Head of caudate nucleus (tissue), 42 donors: ENCODE results near the gene FCRL6.

ENCODE experiments used
- DNase-seq, 42 donors: peaks; one replicate each; pipeline versions ENCODE4 v3.0.0 to v3.0.0-alpha.2; 2020 to 2021; ENCODE audit warnings: mixed read lengths in 7 of 42
- intact Hi-C: fragments of 100-400 bp; cut with DNase I; formaldehyde crosslinking; loops from one replicate; pipeline ENCODE4 v1.15.0; 2022

Gene FCRL6

DNA sequence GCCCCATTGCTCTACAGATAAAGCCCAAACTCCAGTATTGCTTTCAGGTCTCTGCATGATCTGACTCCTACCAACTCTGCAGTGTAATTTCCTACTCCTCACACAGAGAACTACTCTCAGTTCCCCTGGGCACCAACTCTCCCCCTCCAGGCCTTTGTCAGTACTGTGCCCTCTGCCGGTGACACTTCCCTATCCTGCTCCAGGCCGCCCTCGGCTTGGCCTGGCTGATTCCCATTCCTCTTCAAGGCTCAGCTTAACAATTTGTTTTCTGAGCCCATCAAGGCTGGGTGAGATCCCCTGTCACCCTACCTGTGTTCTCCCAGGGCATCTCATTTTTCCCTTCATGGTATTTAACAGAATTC lies 27.1 kb downstream of the FCRL6 start:
- DNase-seq = peak in 40 of 42 donors; percentile 8 to 72 (median 40)
- intact Hi-C loops = no loop called here

DNA sequence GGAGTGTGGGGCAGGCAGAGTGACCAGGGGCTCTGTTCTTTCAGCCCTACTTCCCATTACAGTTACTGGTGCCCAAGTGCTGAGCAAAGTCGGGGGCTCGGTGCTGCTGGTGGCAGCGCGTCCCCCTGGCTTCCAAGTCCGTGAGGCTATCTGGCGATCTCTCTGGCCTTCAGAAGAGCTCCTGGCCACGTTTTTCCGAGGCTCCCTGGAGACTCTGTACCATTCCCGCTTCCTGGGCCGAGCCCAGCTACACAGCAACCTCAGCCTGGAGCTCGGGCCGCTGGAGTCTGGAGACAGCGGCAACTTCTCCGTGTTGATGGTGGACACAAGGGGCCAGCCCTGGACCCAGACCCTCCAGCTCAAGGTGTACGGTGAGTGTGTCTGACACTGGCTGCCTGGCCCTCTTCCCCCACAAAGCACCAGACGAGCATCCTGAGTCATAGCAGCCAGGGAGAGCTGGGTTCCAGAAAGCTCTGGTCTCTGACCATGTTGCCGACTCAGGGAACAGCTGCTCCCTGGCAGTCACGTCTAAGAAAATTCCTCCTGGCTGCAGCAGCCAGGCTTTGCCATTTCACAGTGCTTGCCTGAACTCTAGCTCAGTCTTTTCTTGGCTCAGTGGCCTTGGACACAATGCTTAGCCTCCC lies 27.8 kb downstream of the FCRL6 start:
- intact Hi-C loops = no loop called here
- no peak for DNase-seq

DNA sequence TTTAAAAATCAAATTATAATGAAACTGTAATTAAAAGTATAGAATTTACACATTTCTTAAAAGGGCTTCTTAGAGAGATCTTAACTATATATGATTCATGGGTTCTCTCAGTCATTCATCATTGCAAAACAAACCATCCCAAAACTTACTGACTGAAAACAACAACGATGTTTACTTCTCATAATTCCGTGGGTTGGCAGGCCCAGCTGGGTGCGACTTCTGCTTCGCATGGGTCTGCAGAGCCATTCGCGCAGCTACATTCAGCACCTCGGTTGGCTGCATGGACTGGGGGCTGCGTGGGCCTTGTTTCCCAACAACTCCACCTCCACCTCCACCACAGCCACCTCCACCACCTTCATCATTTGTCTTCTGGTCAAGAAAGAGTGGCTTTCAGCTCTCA lies 28.6 kb downstream of the FCRL6 start:
- intact Hi-C loops = no loop called here
- no peak for DNase-seq

DNA sequence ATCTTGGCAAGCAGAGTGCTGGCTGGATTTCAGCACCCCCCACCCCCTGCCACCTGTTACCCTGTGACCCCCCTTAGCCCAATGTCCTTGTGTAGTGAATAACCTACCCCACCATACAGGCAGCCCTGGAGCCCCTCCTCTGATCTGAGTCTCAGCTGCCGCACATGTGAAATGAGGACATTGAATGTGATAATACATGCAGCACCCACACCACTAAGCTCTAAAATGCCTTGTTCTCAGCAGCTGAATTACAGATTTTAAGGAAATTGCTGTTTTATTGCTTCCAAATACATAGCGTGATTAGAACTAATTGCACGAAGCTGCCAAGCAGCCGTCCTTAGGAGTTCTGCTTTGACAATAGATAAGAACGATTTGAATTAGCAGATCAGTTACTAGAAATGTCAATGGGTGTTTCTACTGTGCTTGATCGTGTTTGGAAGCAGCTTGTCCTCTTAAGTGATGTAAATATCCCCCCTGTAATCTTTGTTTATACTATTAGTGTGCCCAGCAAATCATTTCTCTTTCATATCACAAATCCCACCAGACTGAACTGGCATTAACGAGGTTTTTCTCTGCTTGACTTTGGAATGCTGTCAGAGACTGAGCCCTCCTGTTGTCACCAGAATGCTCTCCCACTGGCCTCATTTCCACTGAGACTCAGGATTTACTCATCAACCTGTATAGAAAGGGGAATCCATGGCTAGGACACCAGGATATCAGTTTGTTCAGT lies 29.4 kb downstream of the FCRL6 start:
- intact Hi-C loops = no loop called here
- DNase-seq = no peak

DNA sequence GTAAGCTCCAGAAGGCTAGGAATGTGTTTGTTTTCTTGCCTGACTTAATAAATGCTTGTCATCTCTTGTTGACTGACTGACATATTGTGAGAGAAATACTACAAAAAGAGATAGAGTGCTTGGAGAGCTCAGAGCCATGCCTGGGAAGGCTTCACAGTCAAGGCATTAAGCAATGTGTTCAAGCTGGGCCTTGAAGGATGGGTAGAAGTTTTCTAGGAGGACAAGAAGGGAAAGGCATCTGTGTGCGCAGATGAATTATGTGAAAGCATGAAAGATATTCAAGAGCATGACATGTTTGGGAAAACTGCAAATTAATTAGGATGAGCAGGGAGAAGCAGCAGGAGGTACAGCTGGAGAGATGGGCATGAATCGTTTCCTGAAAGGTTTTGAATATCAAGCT lies 30.1 kb downstream of the FCRL6 start:
- intact Hi-C loops = no loop called here
- DNase-seq = no peak

DNA sequence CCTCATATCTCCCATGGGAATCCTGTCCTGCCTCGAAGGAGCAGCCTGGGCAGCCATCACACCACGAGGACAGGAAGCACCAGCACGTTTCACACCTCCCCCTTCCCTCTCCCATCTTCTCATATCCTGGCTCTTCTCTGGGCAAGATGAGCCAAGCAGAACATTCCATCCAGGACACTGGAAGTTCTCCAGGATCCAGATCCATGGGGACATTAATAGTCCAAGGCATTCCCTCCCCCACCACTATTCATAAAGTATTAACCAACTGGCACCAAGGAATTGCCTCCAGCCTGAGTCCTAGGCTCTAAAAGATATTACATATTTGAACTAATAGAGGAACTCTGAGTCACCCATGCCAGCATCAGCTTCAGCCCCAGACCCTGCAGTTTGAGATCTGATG lies 33.2 kb downstream of the FCRL6 start:
- DNase-seq = no peak
- intact Hi-C loops = no loop called here

DNA sequence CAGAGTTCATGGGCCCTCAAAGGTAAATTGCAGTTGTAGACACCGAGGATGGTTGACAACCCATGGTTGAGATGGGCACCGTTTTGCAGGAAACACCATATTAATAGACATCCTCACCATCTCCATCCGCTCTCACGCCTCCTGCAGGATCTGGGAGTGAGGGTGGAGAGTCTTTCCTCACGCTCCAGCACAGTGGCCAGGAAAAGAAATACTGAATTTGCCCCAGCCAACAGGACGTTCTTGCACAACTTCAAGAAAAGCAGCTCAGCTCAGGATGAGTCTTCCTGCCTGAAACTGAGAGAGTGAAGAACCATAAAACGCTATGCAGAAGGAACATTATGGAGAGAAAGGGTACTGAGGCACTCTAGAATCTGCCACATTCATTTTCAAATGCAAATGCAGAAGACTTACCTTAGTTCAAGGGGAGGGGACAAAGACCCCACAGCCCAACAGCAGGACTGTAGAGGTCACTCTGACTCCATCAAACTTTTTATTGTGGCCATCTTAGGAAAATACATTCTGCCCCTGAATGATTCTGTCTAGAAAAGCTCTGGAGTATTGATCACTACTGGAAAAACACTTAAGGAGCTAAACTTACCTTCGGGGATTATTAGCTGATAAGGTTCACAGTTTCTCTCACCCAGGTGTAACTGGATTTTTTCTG lies 33.8 kb downstream of the FCRL6 start:
- intact Hi-C loops = no loop called here
- DNase-seq = no peak

DNA sequence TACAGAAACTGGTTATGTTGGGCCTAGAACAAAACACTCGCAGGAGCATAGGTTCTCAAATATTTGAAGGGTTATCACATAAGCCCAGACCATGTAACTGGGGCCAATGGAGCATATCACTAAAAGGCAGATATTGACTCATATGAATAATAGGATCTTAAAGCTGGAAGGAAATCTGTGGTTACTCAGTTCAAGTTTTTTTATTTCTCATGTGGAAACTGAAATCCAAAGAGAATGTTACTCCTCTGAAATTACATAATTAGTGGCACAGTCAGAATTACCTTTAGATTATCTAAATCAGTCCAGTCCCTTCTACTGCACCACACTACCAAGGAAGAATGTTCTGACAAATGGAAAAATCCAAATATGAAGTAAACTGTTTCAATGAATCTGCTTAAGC lies 36.6 kb downstream of the FCRL6 start:
- intact Hi-C loops = no loop called here

DNA sequence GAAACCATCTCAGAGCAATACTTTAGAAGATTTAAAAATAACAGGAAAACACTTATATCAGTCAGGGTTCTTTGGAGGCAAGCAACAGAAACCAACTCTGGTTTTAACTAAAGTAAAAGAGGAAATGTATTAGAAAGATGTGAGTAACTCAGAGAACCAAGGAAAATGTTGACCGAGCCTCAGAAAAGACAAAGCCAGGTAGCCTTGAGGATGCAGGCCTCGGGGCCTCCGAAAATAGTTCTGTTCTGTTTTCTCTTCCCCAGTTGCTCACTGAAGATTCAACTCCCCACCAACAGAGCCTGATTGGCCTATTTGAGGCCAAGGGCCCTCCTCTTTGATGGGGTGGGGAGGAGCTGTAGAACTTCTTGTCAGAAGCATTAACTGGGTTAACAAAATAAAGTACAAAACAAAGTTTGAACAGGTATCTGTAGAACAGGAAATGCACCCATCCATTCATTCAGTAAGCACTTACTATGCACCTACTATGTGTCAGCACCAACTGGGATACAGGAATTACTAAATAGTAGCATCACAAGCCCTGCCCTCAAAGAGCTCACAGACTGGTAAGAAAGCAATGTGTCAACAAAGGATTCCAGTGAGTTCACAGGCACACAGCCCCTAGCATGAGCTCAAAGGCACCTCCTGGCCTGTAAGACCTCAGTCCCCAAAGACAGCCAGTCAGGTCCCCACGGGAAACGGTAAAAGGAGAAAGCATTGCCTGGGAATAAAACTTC lies 37.1 kb downstream of the FCRL6 start:
- no peak for DNase-seq
- intact Hi-C loops = no loop called here

More for the DNA sequence above, 36.6 kb downstream of the FCRL6 start:
- no peak for DNase-seq

DNA sequence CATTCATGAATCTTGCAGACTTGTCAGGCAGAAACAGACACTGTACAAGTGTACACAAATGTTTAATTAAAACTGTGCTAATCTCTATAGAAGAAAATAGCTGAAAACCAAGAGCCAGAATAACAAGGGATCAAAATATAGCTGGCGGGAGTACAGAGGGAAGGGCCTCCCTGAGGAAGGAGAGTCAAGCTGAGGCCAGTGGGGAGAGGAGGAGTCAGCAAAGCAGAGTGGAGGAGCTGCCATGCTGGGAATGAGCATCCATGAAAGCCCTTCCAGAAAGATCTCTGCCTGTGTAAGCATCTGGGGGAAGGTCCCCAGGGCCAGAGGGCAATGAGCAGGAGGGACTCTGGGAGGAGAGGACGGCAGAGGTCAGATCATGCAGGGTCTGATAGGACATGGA lies 39.6 kb downstream of the FCRL6 start:
- intact Hi-C loops = no loop called here
- DNase-seq = no peak

DNA sequence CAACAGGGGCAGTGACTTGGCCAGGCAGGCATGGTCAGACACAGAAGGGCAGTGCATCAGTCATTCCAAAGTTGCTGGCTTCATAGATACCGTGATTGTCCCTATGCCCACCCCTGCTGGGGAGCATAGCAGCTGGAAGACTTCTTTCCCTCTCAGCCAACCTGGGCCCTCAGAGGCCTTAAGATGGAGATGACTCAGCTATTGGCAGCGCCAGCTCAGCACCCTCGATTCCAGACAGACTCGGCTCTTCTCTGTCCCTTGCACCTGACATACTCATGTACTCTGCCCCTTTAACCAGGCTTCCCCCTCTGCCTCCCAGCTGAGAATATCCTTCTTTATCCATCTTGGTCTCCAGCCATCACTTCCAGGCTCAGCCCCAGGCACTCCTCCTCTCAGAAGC lies 41.3 kb downstream of the FCRL6 start:
- DNase-seq = no peak
- intact Hi-C loops = no loop called here

DNA sequence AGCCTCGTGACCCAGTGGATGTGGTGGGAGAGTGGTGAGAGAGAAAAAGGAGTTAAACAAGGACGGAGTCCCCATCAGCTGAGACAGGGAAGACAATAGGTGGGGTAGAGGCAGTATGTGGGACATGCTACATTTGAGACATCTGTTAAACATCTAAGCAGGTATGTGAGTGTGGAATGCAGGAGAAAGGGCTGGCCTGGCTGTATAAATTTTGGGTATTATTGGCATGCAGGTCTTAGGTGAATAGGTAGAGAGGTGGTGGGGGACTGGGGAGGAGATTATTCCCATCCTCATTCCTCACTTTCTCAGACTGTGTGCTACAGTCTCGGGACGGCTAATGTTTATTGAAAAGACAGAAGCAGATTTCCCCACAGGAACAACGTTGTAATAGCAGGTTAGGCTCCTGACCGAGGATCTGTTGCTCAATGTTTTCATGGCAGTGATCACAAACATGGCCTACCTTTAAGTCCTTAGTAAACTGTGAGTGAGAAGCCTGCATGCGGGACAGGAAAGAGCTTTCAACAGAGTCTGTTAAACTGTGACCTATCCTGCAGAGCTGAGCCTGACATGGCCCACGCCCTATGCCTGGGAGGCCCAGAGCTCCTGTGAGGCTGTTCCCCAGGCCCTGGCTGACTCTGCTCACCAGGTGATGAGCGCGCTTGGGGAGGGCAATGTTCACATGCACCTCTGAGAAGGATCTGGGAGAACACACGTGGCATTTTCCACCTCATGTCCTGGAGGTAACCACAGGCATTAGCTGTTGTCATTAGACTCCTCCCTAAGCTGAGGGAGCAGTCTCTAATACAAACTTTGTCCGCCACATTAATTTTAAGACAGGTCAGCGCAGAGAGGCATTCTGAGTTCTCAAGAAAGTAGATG lies 43.8 kb downstream of the FCRL6 start:
- intact Hi-C loops = no loop called here
- DNase-seq = no peak

DNA sequence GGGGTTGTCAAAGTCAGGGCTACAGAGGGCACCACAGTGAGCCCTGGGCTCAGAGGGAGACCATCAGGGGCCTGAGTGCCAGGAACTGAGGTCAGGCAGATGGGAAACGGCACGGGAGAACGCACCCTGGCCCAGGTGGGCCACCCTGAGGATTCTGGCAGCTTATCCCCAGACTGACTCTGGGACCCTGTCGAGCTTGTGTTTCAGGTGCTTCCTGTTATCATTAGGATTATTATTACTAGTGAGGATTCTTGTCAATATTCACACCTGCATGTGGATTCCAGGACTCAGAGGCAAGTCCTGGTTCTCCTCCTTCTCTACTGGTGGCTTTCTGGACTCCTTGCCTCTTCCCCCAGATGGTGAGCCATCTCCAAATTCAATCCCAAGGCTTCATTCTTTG lies 45.1 kb downstream of the FCRL6 start:
- intact Hi-C loops = no loop called here
- no peak for DNase-seq

DNA sequence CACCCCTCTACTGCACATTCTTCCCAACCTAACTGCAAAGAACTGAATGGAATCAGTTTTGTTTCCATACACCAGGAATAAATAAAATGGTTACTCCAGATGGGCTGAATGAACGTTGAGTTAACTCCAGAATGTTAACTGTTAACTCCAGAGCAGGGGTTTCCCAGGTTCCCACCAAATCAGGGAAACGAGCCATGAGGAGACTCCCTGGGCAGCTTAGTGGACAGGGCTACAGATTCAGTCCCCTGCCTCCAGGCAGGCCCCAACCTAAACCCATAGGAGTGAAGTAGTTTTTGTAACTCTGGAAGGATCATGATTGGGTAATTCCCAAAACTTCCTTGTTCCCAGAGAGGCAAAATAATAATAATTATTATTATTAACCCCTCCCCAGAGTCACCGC lies 46.2 kb downstream of the FCRL6 start:
- no peak for DNase-seq
- intact Hi-C loops = no loop called here

DNA sequence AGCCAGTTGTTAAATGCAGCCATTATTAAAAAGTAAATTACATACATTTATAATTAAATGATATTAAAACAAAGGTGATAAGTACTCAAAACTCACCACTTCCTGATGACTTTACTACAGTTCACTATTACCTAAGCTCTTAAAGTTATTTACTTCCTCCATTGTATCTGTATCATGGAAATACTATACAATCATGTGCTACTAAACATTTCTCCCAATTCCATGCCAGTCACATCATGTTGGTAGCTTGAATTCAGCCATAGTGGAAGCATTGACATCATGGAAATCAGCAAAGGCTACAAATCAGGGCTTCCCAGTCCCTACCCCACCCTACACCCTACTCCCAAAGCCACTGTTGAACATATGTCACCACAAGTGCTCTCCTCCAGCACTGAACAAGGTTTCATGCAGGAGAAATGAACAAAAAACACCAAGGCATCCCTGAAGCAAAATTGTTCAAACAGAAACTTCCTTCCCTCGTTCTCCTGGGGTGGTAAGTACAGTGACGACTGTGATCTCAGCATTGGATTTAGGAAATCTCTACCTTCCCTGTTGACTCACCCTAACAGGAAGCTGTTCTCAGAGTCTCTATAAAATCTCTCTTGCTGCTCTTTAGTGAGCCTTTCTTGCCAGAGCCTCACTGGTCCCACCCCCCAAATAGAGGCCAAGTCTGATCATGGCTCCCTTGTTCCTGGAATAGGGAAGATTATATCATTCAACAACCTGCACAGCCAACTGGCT lies 47.6 kb downstream of the FCRL6 start:
- intact Hi-C loops = no loop called here
- DNase-seq = no peak

DNA sequence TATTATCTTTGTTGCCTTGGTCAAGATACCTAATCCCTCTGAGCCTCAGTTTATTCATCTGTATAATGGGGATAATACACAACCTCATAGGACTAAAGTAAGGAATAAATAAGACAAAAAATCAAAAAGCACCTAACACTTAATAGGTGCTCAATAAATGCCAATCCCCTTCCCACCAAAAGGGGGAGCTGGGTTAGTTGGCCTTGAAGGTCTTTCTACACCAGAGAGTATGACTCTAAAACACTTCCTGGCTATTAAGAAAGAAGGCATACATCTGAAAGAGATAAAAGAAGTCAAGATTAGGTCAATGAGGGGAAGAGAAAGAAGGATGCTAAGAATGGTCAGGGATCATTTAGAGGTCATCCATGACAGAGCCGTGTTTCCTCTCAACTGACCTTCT lies 49.2 kb downstream of the FCRL6 start:
- no peak for DNase-seq
- intact Hi-C loops = no loop called here

DNA sequence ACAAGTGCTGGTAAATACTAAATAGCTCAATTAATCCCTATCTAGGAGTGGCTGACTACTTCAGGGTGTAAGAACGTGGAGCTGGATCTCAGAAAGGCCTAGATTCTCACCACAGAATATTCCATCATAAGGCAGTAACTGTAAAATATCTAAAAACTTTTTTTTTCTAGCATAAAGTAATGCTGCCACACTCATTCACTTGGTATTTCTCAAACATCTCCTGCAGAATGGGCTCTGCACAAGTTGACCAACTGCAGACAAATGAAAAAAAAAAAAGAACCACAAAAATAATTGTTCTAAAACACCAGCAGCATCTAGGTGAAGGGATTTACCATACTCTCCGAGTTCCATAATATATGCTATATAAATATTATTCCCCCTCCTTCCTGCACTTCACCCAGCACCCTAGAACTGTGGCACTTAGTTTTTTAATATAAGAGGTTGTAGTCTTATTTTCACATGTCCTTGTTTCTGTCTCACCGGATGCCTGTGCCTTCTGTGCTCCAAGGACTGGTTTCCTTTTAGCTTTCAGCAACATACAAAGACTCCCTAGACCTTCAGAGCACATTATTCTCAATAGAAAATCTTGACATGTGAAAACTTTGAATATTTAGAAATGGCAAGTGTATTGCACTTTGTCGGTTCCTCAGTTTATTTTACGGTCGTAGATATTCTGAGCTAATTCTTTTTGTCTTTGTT lies 51.4 kb downstream of the FCRL6 start:
- intact Hi-C loops = no loop called here
- no peak for DNase-seq
